Measurements from ENCODE around the gene NOL4L.
"Not testable (repeated sequence)": the region's sequence is repeated elsewhere in the genome, so short reads cannot be mapped to it uniquely, and the experiment has no call there.

The NOL4L gene

DNA sequence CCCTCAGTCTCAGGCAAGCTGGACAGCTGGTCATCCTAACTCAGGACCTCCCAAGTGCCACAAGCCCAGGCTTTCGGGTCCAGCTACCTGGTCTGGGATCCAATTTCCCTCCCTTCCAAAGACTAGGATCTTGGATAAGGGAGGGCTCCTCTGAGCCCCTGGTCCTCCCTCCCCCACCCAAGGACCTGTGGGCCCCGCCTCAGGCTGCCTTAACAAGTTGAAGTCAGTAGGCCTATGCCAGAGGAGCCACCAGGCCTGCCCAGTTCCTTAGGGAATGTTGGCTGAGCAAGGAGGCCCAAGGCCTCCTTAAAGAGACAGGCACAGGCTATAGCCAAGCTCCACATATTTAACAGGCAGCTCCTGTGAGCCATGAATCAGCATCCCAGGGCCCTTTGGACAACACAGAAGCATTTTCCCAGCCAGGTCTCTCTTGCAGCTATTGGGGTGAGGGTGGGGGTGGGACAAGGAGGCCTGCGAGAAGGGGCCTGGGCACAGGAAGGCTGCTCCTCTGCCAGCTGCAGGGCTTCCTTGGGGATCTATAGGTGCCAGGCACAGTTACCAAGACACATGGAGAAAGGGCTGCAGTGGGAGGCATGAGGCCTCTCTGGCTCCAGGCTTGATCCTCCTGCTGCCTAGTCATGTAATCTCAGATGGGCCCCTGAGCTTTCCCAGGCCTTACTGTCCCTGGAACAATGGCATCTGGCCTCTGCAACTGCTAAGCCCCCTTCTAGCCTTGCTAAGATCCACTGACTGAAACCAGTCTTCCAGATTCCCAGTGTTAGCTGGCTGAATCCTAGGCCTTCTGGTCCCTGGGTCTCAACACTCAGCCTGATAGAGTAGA, 27.4 kb upstream of the NOL4L start:
- DNase-seq, result no peak

GRCh38 chr20:32611868-32612267, 26.7 kb upstream of the NOL4L start:
- DNase-seq, result no peak

GRCh38 chr20:32611286-32611685, 26.2 kb upstream of the NOL4L start:
- DNase-seq, result no peak

DNA sequence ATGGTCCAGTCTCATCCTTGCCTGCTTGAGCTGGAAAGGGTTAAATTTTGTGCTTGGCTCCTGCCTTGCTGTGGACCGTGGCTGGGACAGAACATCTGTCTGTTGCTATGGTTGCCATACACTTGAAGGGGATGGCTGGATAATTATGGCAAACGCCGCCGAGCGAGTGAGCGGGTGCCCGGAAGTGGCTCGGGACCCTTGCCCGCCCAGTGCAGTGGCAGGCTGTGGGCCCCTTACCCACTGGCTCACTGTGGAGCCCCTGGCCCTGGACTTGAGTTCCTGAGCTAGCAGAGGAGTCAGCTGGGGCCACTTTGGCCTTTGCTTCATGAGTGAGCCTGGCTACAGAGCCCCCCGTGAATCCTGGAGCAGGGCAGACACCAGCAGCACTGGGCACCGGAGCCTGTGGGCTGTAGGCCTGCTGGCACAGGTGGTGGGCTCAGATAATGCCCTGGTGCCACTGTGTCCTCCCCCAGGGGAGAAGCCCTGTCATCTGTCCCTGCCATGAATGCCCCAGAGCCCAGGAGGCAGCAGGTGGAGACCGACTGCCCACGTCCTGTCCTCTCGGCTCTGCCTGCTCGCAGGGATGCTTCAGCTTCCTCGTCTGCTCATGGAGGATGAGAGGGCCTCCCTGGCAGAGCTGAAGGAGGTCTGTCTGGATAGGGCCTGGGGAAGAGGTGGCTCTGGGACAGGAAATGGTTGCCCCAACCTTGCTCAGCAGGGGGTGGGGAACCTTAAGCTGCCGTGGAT, 25.5 kb upstream of the NOL4L start:
- DNase-seq, result no peak

GRCh38 chr20:32609993-32610392, 24.9 kb upstream of the NOL4L start:
- DNase-seq, result no peak

DNA sequence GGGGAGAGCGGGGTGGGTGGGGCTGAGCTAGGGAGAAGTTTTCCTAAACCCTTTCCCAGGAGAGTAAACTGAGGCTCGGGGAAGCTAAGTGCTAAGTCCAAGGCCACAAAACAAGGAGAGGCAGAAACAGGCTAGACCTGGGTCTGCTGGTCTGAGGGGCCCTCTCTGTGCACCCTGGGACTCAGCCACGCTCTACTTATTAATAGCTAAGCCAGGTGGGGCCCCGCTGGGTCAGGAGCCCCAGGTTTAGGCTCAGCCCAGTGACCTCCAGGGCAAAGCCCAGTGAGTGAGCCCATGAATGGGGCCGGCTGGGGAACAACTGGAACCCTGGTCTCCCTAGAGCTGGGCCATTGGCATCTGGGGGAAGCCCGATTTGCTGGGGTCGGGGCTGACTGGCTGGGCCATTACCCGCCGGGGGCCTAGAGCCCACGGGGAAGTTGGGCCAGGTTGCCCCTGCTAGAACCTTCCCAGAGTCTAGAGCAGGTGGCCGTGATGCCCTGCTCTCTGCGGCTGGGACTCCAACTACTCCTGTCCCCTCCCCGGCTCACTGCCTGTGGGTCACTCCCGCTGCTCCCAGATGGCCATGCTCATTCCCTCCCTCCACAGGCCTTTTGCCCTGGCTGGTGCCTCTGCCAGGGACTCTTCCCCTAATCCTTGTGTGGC, 24.1 kb upstream of the NOL4L start:
- DNase-seq, result no peak

GRCh38 chr20:32608664-32609015, 23.5 kb upstream of the NOL4L start:
- no peak for DNase-seq

DNA sequence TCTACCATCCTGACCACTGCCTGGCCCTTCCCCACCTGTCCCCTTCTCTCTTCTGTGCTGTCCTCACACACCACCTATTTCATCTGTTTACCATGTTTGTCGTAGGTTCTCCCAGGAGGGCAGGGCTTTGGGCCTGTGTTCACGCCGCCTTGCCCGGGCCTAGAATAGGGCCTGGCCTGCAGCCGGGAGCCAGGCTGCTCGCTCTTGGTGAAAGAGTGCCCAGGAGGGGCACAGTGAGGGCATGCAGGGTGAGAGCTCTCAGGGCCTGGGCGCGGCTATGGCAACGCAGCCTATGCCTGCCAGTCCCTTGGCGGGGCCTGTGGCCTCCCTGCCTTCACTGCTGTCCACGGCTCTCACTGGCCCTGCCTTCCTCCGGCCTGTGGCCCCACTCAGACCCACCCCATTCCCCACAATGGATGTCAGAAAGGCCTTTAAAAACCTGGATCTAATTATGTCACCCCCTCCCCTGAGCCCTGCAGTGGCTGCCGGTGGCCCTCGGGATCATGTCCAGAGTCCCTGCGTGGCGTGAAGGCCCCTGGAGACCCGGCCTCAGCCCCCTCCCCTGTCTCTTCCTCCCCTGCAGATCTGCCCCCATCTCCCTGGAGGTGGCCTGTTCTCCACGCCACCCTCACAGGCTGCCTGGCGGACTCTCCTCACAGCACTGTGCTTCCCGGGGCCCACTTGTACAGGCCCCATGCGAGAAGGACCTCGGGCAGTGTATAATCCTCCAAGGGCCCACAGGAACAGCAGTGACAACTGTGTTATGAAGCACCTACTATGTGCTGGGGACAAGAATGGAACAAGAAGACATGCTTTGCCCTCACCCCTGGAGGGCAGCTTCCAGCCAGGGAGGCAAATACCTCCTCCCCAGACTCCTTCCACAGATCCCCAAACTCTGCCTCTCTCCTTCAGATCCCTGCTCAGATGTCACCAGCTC, 22.9 kb upstream of the NOL4L start:
- no peak for DNase-seq

DNA sequence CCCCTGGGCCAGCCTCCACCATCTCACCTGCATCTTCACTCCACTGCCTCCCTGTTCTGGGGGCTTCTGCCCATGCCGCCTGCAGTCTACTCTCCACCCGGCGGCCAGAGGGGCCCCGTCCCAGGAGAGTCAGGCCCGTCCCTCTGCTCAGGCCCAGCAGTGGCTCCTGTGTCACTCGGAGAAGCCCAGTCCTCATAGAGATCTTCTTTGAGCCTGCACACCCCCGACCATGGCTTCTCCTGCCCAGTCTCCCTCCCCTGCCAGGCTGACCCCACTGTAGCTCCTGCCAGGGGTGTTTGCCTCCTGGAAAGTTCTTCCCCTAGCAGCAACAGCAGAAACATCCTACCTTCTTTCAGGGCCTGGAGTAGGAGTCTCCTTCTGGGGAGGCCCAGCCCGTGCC, 22.2 kb upstream of the NOL4L start:
- no peak for DNase-seq

- no peak for DNase-seq
These were observed 21.7 kb upstream of the NOL4L start for GRCh38 chr20:32606790-32607189.

DNA sequence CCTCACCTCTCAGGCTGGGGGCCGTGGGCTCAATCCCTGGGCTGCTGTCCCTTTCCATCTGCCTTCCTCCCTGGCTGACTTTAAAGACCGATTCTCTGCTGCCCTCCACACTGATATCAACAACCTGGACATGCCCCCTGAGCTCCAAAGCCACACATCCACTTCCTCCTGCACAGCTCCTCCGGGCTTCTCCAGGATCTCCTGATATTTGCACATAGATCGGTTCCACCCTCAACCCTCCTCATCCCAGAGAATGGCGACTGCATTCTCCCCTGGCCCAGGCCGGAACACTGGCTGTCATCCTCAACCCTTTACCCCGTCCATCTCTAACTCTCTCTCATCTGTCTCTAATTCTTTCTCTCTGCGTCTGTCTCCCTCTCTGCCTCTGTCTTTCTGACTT, 21.0 kb upstream of the NOL4L start:
- DNase-seq, result no peak

GRCh38 chr20:32605167-32605656, 20.1 kb upstream of the NOL4L start:
- peak; percentile 74 for DNase-seq

DNA sequence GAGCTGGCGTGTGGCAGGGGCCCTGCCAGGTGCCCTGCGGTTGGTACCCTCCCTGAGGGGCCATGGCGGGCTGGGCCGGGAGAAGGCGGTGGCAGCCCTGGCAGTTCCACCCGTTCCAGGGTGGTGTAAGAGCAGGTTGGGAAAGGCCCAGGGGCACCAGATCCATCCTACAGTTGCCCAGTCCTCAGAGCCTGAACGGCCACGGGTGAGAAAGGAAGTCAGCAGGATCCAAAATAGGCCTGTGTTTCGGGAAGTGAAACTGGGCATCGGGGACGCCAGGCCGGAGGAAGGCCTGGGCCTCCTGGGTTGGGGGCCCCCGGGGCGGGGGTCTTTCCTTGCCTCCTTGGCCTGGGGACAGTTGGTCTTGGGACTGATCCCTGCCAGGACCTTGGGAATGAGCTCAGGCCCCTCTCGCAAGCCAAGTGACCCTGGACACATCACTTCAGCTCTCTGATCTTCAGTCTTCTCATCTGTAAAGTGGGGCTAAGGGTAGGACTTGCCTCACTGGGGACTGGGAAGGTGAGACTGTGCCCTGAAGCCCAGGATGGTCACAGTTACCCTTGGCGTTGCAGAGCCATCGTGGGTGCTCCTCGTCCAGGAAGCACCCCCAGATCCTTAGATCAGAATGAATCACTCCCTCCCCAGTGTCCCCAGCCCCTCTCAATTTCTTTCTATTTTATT, 18.1 kb upstream of the NOL4L start:
- DNase-seq, result no peak

DNA sequence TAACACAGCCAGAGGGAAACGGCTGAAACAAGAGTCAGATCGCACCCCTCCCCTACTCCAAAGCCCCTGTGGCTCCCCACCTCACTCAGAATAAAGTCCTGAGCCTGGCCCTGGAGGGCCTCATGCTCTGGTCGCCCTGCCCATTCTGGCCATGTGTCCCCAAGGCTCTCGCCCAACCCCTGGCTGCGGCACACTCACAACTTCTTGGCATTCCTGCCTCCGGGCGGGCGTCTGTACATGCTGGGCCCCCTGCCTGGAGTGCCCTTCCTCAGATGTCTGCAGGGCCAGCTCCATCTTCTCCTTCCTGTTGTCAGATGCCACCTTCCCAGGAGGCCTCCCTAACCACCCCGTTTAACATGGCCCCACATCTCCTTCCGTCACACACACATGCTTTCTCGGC, 17.1 kb upstream of the NOL4L start:
- no peak for DNase-seq

DNA sequence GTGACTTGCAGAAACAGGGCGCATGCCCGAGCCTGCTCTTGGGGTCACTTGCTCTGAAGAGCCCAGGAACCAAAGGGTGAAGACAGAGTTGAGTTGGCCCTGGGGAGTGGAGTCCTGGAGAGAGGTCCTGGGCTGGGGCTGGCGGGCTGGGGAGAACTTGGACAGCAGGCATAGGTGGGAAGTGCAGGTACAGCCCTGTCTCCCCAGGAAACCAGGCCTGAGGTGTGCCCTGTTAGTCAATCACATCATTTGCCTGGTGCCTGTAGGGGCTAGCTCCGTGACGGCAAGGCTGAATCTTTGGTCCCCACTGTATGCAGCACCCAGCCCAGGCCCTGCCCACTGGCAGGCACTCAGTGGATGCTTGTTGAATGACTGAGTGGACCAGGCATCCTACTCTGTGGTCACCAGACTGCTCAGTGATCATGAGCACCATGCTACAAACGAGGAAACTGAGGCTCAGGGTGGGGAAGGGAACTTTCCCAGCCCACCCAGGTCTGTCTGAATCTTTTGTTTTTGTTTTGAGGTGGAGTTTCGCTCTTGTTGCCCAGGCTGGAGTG, 15.6 kb upstream of the NOL4L start:
- no peak for DNase-seq

- no peak for DNase-seq
These were observed 14.7 kb upstream of the NOL4L start for GRCh38 chr20:32599783-32600340.

GRCh38 chr20:32598606-32599005, 13.5 kb upstream of the NOL4L start:
- no peak for DNase-seq

- DNase-seq, result no peak
These were observed 12.6 kb upstream of the NOL4L start for GRCh38 chr20:32597714-32598113.

DNA sequence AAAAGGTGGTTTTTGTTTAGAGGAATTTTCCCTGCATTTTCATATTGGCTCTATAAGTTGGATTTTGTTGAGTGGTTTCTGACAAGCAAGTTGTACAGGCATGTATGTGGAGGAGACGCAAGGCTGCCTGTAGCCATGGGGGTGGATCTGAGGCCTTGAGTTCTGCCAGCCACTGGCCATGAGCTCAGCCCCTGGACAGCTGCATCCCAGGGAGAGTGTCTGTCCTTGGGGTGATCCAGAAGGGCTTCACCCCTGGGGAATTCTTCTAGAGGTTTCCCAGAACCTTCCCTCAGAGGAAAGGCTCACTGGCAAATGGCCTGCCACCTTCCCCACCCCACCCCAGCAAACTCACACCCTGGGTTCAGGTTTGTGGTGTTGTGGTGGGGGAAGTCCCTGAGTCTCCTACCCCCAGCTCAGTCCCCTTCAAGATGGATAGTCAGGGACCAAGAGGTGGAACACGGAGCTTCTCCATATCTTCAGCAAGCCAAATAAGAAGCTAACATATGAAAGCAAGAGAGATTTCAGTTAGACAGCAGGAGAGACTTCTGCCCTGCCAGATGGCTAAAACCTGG, 11.6 kb upstream of the NOL4L start:
- DNase-seq, result no peak

DNA sequence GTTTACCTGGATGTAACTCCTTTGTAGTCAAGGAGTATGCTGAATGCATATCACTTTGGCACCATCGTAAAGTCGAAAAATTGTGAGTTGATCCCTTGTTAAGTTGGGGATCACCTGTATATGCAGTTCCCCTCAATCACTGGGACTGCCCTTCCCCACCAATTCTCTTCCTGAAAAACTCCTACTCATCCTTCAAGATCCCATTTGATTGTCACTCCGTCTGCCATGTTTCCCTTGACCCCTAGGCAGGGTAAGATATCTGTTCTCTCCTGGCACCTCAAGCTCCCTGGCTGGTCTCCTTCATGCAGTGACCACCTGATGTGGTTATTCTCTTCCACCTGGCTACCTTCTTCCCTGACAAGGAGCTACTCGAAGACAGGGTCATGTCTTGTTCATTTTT, 10.0 kb upstream of the NOL4L start:
- no peak for DNase-seq

GRCh38 chr20:32594669-32595068, 9.5 kb upstream of the NOL4L start:
- DNase-seq, result not testable (repeated sequence)

Data from islet precursor cell (in vitro differentiated cells).